ENCODE results near the gene GDF7. TPM values are rescaled to one million over a fixed set of nuclear protein-coding genes. Genes with fewer than 3 reads are reported as not detected.

GDF7 gene
- 0.31 TPM for total RNA-seq

DNA sequence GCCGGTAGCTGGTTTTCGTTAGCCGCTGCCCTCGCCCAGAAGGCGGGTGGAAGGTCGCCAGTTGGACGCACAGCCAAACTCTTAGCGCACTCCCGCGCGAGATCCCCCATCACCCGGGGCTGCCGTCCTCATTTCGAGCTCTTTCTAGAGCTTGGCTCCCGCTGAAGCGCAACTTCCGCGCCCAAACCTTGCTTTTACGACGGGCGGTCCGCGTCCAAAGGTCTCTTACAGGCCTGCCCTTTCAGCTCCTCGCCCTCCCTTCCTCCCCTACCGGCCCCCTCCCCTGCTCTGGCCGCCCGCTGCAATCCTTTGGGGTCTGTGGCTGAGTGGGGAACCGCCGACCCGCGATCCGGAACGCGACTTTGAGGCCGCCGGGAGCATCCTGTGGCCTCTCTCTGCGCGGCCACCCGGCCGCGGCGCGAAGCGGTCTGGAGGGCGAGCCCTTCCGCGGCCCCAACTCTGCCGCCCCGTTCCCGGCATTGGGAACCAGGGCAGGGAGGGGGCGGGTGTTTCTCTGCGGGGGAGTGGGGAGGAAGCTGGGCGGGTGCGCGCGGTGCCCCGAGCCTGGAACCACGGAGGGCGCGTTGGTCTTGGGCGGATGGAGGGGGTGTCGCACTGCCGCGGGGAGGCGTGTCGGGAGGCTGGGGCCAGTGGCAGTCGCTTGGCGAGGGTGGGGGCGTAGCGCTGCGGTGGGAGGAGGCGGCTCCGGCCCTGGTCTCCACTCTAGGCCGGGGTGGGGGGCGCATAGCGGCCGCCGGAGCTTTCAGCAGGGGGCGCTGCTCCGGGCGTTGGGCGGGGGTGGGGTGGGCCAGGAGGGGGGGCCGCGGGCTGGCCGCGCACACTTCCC, at the start of gene GDF7:
GDF7 (plus strand) TSS at position 841 of the 847 bp plus-strand sequence. CDS start 96 bp downstream, outside the sequence.
- Histone ChIP-seq H3K4me3 (ENCODE audit: low read length) (peak within 1 kb of the TSS; percentile 10), H3K9me3 (ENCODE audit: low read depth, low read length) (no peaks in the 10 kb centered on the region), H3K4me1 (ENCODE audit: insufficient read depth, low read length) (peaks cover 36% of the 10 kb centered on the region), H3K27me3 (ENCODE audit: insufficient read depth, low read length) (peaks cover 85% of the 10 kb centered on the region)

DNA sequence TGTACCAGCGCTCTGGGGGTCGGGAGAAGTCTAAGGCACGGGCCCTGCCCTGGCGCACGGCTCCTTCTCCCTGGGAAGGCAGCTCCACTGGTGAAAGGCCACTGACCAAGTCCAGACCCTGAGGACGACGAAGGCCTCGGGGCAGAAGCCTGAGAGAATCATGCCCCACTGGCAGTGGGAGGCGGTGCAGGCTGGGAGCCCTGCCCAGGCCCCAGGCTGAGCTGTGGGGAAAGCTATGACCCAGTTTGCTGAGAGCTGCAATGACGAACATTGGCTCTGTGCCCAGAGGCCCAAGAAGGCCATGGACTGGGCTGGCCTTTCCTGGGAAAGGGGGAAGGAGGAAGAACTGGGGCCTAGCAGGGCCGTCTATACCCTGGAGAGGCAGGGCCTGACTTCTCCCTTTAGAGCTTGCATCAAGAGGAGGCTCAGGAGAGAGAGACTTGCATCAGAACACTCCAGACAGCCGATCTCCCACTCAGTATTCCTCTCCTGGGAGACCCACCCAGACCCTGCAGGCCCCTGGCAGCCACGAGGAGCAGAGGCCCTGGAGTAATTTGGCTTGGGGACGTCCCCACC, 49.0 kb upstream of the GDF7 start:
- Histone ChIP-seq H3K4me1 (ENCODE audit: insufficient read depth, low read length) (no peaks in the 10 kb centered on the region), H3K4me3 (ENCODE audit: low read length) (no peak overlapping the region), H3K27me3 (ENCODE audit: insufficient read depth, low read length) (no peaks in the 10 kb centered on the region), H3K9me3 (ENCODE audit: low read depth, low read length) (no peaks in the 10 kb centered on the region)

DNA sequence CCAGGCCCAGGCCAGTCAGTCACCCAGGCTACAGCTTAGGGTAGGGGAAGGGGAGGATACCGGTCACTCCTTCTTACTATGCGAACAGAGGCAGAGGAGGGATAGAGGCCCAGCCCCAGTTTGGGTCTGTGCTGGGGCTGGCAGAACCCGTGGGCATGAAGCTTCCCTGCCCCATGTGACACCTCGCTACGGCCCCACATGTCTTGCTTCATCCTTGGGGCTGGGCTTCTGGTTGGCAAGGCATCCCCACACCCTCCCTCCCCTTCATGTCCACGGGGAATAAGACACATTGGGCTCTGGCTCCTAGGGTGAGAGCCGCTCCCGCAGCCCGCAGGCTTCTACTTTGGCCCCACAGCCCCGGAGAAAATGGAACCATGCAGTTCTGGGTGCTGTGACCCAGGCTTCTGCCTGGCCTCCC, 48.5 kb upstream of the GDF7 start:
- Histone ChIP-seq H3K9me3 (ENCODE audit: low read depth, low read length) (no peaks in the 10 kb centered on the region), H3K4me1 (ENCODE audit: insufficient read depth, low read length) (no peaks in the 10 kb centered on the region), H3K27me3 (ENCODE audit: insufficient read depth, low read length) (no peaks in the 10 kb centered on the region)

DNA sequence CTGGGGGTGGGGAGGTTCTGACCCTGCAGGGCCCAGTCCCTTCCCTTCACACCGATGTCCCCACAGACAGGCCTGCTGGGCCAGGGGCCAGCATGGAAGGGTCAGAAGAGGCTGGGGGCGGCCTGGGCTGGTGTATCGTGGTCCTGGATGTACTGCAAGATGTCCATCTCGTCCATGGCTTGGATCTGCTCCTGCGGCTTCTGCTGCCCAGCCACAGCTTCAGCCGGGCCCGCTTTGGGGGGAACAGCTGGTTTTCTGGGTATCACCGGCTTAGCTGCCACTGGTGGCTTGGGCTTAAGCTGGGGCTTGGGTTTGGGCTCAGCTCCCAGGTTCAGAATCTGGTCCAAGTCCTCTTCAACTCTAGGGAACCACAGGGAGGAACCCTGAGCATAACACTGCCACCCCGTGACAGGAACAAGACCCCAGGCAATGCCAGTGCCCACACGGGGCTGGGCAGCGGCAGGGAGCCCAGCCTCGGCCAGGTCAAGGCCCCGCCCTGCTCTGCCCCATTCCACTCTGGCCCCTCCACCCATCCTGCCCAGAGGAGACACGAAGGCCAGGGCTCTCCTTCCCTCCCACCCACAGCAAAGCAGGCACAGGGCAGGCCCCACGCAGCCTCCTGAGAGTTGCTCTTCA, 47.9 kb upstream of the GDF7 start:
- no peak overlapping the region for H3K4me3 ChIP-seq (ENCODE audit: low read length)
- no peaks in the 10 kb centered on the region for H3K9me3 ChIP-seq (ENCODE audit: low read depth, low read length)
- no peaks in the 10 kb centered on the region for H3K27me3 ChIP-seq (ENCODE audit: insufficient read depth, low read length)
- no peaks in the 10 kb centered on the region for H3K4me1 ChIP-seq (ENCODE audit: insufficient read depth, low read length)

More for the DNA sequence above, 48.5 kb upstream of the GDF7 start:
- H3K4me3 ChIP-seq (ENCODE audit: low read length), result no peak overlapping the region

DNA sequence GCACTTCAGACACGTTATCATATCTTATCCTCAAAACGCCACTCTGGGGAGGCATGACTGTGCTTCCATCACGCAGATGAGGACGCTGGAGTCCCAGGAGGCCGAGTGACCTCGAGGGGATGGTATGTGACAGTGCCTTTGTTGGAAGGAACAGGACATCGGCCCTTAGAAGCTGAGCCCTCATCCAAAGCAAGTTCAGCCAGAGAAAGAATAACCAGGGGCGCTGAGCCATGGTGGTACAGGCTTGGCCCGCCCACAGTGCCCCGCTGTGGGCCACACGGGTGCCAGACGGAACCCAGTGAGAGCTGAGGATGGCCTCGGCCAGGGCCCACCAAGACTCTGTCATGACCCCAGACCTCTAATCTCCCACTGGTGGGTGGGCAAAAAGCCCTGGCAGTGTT, 47.3 kb upstream of the GDF7 start:
- Histone ChIP-seq H3K4me3 (ENCODE audit: low read length) (no peak overlapping the region), H3K9me3 (ENCODE audit: low read depth, low read length) (no peaks in the 10 kb centered on the region), H3K27me3 (ENCODE audit: insufficient read depth, low read length) (no peaks in the 10 kb centered on the region), H3K4me1 (ENCODE audit: insufficient read depth, low read length) (no peaks in the 10 kb centered on the region)

DNA sequence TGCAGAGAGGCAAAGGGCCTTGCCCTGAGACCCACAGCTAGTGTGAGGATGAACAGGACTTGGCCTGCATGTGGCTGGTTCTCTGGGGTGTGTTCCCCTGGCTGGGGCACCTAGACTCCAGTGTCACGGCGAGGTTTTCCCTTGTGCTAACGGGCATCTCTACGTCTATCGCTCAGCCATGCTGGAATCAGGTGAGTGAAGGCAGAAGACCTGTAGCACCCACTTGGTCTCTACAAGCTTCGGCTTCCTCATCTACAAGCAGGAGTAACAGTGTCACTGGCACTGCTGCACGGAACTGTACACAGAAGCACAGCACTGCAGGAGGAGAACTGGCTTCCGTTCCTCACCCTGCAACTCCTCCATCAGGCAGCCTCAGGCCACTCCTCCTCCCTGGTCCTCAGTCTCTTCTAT, 46.7 kb upstream of the GDF7 start:
- no peaks in the 10 kb centered on the region for H3K9me3 ChIP-seq (ENCODE audit: low read depth, low read length)
- no peak overlapping the region for H3K4me3 ChIP-seq (ENCODE audit: low read length)
- no peaks in the 10 kb centered on the region for H3K4me1 ChIP-seq (ENCODE audit: insufficient read depth, low read length)
- no peaks in the 10 kb centered on the region for H3K27me3 ChIP-seq (ENCODE audit: insufficient read depth, low read length)

DNA sequence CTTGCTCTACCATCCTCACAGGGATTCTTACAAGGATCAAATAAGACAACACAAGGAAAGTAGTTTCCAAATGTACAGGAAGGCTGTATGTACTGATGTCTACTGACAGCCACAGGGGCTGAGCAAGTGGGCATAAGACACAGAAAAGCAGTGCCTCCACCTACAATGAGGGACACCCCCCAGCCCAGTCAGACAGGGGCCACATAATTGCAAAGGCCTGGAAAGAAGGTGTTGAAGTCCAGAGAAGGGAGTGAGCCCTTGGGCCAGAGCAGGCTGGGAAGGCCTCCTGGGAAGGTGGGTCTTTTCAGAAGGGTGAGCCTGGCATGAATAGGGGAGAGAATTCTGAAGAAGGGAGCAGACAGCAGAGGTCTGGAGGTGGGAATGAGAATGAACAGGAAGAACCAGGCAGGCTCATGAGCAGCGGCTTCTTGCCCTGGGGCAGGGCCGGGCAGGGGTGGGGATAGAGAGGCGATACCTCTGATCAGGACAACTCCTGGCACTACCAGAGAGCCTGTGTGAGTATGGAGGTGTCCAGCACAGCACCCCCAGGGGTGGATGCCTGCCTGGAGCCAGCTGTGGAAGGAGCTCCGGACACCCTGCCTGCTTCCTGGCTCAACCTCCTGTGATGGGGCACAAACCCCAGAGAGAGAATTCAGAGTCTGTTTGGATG, 46.1 kb upstream of the GDF7 start:
- H3K4me3 ChIP-seq (ENCODE audit: low read length), result no peak overlapping the region
- H3K27me3 ChIP-seq (ENCODE audit: insufficient read depth, low read length), result no peaks in the 10 kb centered on the region
- no peaks in the 10 kb centered on the region for H3K4me1 ChIP-seq (ENCODE audit: insufficient read depth, low read length)
- no peaks in the 10 kb centered on the region for H3K9me3 ChIP-seq (ENCODE audit: low read depth, low read length)

DNA sequence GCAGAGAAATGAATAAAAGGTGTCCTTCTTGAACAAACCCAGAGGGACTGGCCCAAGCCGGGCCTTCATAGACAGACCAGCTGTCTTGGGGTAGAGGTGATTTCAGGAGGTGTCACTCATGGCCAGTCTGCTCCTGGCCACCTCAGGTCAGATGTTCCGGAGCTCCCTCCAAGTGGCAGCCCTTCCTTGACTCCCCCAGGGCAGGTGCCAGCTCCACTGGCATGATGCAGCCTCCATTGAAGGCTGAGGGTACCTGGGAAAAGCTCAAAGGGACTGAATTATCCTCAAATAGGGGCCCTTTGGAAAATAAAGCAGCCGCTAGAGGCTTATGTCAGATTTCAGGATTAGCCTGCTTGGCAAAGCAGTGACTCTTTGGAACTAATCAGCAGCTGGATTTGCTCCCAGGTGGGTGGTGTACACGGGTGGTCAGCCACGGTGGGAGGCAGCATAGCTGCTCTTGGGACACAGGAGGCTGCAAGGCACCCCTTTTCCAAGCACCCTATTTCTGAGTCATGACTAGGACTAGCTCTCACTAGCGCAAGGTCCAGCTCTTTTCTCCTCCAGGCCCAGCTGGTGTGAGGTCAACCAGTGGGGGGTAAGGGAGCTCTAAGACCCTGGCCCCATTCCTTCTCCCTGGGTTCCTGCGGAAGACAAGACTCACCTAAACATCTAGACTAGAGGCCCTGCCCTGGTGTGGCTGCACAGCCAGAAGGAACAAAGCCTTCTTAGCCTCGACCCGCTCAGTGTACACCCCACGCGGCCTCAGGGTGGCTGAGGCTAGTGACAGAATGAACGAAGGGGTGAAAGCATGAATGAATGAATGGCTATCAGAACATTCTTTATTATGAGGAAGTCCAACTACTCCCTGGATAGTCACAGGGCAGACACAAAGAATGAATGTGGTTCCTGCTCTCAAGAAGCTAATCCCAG, 45.3 kb upstream of the GDF7 start:
- H3K9me3 ChIP-seq (ENCODE audit: low read depth, low read length), result no peaks in the 10 kb centered on the region
- H3K4me1 ChIP-seq (ENCODE audit: insufficient read depth, low read length), result no peaks in the 10 kb centered on the region
- no peaks in the 10 kb centered on the region for H3K27me3 ChIP-seq (ENCODE audit: insufficient read depth, low read length)
- H3K4me3 ChIP-seq (ENCODE audit: low read length), result no peak overlapping the region

DNA sequence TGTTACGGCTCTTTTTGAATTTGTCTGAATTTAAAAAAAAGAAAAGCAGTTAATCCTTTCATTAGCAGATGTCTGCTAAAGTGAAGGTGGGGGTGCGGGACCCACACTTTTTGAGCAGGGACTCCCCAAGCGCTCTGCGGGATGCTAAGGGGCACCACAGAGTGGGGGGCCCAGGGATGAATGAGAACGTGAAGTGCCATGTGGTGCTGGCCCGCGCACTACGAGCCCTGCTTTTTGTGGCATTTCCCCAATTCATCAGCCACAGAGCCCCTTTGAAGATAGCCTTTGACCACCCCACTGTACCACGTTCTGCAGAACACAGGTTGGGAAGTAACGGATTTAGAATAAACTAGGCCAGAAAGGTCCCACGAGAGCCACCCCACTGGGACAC, 44.7 kb upstream of the GDF7 start:
- no peaks in the 10 kb centered on the region for H3K9me3 ChIP-seq (ENCODE audit: low read depth, low read length)

DNA sequence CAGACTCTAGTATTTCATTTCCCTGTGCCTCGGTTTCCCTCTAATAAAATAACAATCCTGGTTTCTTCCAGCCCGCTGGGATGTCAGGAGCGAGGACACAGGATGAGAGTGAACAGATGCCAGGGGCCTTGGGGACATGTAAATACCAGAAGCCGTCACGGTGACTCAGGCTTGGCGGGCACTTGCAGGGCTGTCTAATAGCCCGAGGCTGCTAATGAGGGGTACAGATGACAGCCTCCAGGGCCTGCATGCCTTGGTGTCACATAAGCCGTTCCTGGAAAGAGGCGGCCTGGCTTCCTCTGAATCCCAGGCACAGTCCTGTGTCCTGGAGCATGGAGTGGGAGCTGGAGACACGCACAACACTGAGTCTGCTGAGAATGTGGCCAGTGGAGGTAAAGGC, 44.2 kb upstream of the GDF7 start:
- no peaks in the 10 kb centered on the region for H3K27me3 ChIP-seq (ENCODE audit: insufficient read depth, low read length)
- H3K9me3 ChIP-seq (ENCODE audit: low read depth, low read length), result no peaks in the 10 kb centered on the region
- H3K4me1 ChIP-seq (ENCODE audit: insufficient read depth, low read length), result no peaks in the 10 kb centered on the region
- no peak overlapping the region for H3K4me3 ChIP-seq (ENCODE audit: low read length)

More for the DNA sequence above, 44.7 kb upstream of the GDF7 start:
- Histone ChIP-seq H3K27me3 (ENCODE audit: insufficient read depth, low read length) (no peaks in the 10 kb centered on the region), H3K4me1 (ENCODE audit: insufficient read depth, low read length) (no peaks in the 10 kb centered on the region), H3K4me3 (ENCODE audit: low read length) (no peak overlapping the region)

DNA sequence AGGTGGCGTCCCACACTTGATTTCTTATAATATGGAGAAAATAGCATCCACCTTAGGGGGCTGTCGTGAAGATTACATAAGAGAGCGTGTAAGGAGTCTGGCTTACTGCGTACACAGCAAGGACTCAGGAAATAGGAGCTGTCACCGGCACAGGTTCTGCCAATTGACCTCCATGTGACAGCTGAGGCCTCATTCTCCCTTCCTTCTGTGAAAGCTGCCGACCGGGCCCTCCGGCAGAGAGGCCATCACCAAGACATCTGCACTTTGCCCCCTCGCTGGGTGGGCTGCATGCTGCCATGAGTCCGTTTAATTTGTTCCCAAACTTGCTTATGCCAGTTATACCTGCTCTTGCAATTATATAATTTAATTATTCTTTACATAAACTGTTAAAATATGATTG, 43.7 kb upstream of the GDF7 start:
- Histone ChIP-seq H3K9me3 (ENCODE audit: low read depth, low read length) (no peaks in the 10 kb centered on the region), H3K27me3 (ENCODE audit: insufficient read depth, low read length) (no peaks in the 10 kb centered on the region), H3K4me1 (ENCODE audit: insufficient read depth, low read length) (no peaks in the 10 kb centered on the region), H3K4me3 (ENCODE audit: low read length) (no peak overlapping the region)

DNA sequence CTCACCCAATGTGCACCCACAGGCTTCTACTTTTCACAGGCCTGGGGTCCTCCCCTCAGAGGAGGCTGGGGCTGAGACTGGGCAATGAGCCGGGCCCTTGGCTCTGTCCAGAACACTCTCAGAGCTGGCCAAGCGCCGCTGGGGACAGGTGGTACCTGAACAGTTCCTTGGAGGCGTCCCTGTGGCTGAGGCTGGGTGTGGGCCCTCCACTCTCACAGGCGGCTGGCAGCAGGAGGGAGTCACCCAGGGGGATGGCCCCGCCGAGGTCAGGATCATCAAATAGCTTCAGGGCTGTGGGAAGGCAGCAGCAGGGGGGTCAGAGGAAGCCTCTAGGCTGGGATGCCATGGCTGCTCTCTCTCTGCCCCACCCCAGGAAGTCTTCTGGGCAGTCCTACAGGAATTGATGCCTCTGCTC, 43.2 kb upstream of the GDF7 start:
- Histone ChIP-seq H3K4me1 (ENCODE audit: insufficient read depth, low read length) (no peaks in the 10 kb centered on the region), H3K4me3 (ENCODE audit: low read length) (no peak overlapping the region), H3K9me3 (ENCODE audit: low read depth, low read length) (no peaks in the 10 kb centered on the region), H3K27me3 (ENCODE audit: insufficient read depth, low read length) (no peaks in the 10 kb centered on the region)

DNA sequence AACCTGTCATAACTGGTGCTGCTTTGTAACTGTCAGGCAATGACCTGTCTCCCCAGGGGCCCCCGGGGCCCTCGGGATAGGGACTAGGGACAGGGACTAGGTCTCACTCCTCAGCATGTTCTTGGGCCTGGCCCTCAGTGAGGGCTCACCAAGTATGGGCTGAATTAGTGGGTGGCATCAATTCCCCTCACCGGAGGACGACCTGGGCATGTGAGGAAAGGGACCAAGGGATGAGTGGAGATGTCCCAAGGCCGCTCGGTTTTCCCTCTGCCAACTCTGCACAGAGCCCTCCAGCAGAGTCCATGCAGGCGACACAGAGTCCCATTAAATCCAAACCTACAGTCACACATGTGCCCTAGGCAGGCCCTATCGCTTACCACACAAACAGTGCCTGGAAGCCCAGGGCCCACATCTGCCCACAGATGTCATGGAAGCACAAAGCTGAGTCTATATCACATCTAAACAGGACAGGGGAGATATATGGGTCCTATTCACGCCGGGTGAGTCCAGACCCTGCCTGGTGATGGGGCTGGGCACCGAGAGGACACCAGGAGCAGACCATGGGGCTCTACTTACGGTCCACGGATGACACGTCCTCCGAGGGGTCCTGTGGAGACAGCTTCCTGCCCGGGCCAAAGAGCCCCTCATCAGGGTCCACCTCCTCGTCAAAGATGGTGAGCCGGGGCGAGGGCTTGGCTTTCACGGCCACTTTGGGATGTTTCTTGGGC, 42.6 kb upstream of the GDF7 start:
- no peaks in the 10 kb centered on the region for H3K27me3 ChIP-seq (ENCODE audit: insufficient read depth, low read length)
- H3K4me1 ChIP-seq (ENCODE audit: insufficient read depth, low read length), result no peaks in the 10 kb centered on the region
- no peak overlapping the region for H3K4me3 ChIP-seq (ENCODE audit: low read length)
- no peaks in the 10 kb centered on the region for H3K9me3 ChIP-seq (ENCODE audit: low read depth, low read length)

Measured in mononuclear cell (primary cell).